ENCODE measurements around the gene MXI1.
A peak's percentile ranks its signal among the peaks of the same experiment; 100 is the strongest.

The MXI1 gene

GRCh38 chr10:110276603-110277002, 69.2 kb downstream of the MXI1 start:
- no peak for DNase-seq (ENCODE audit: low spot score)

GRCh38 chr10:110277591-110277990, 70.2 kb downstream of the MXI1 start:
- no peak for DNase-seq (ENCODE audit: low spot score)

GRCh38 chr10:110278562-110279406, 71.4 kb downstream of the MXI1 start:
- no peak for DNase-seq (ENCODE audit: low spot score)

GRCh38 chr10:110279407-110279986, 72.1 kb downstream of the MXI1 start:
- no peak for DNase-seq (ENCODE audit: low spot score)

- DNase-seq (ENCODE audit: low spot score) = no peak
These were observed 76.9 kb downstream of the MXI1 start for GRCh38 chr10:110284262-110284661.

- no peak for DNase-seq (ENCODE audit: low spot score)
These were observed 78.1 kb downstream of the MXI1 start for GRCh38 chr10:110285501-110285900.

GRCh38 chr10:110286841-110287240, 79.4 kb downstream of the MXI1 start:
- DNase-seq (ENCODE audit: low spot score) = no peak

GRCh38 chr10:110296966-110297365, 89.6 kb downstream of the MXI1 start:
- DNase-seq (ENCODE audit: low spot score) = no peak

GRCh38 chr10:110300486-110300986, 93.1 kb downstream of the MXI1 start:
- no peak for DNase-seq (ENCODE audit: low spot score)

- no peak for DNase-seq (ENCODE audit: low spot score)
These were observed 96.3 kb downstream of the MXI1 start for GRCh38 chr10:110303681-110304080.

GRCh38 chr10:110304394-110304779, 97.0 kb downstream of the MXI1 start:
- no peak for DNase-seq (ENCODE audit: low spot score)

GRCh38 chr10:110304780-110305421, 97.5 kb downstream of the MXI1 start, which contains the start of gene SMNDC1:
SMNDC1 (minus strand) TSS chr10:110304920; CDS start chr10:110303587, 1,333 bp downstream.
- DNase-seq (ENCODE audit: low spot score) = peak; percentile 98

- no peak for DNase-seq (ENCODE audit: low spot score)
These were observed 98.5 kb downstream of the MXI1 start for GRCh38 chr10:110305767-110306451.

- DNase-seq (ENCODE audit: low spot score) = no peak
These were observed 99.0 kb downstream of the MXI1 start for GRCh38 chr10:110306452-110306768.

- no peak for DNase-seq (ENCODE audit: low spot score)
These were observed 100.4 kb downstream of the MXI1 start for GRCh38 chr10:110307805-110308204.

GRCh38 chr10:110310741-110311140, 103.3 kb downstream of the MXI1 start:
- no peak for DNase-seq (ENCODE audit: low spot score)

GRCh38 chr10:110311357-110311949, 104.0 kb downstream of the MXI1 start:
- DNase-seq (ENCODE audit: low spot score) = no peak

GRCh38 chr10:110312206-110312605, 104.8 kb downstream of the MXI1 start:
- no peak for DNase-seq (ENCODE audit: low spot score)

GRCh38 chr10:110313674-110314073, 106.3 kb downstream of the MXI1 start:
- DNase-seq (ENCODE audit: low spot score) = no peak

GRCh38 chr10:110317866-110318850, 110.8 kb downstream of the MXI1 start:
- DNase-seq (ENCODE audit: low spot score) = no peak

Data from ecto neural progenitor cell (in vitro differentiated cells).